22Rv1 (cell line): ENCODE results near the gene RIOK3.

ENCODE experiments used
- ZFX ChIP-seq: fragments of 450-650 bp; IDR thresholded peaks from 2 replicates; pipeline ENCODE4 v1.6.1; 2017; ENCODE audit warnings: antibody characterized with exemption, borderline replicate concordance
- TF ChIP-seq, protein P1 (sequence below): fragments of 450-650 bp; IDR thresholded peaks from 2 replicates; pipeline ENCODE4 v1.5.1; 2017; ENCODE audit warnings: mild to moderate bottlenecking

DNA sequence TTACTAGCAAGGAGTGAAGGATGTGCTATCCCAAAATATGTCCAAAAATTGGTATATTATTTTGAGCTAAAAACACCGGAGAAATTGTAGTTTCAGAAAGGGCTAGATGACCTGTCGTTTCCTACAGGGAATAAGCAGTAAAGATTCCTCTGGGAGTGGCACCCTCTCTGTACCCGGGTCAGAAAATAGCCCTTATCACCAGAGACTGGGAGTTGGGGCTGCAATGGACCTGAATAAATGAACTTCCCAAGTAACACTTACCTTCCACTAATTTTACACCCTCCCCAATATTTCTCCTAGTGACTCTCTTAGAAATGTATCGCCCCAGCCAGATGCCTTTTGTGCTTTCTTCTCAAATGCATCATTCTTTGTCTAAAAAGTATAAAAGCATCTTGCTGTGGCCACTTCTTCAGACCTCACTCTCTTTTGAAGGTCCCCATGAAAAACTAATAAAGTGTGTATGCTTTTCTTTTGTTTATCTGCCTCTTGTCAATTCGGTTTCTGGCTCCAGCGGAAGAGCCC is 49.5 kb downstream of the RIOK3 start:
- TF ChIP-seq, protein P1, sequence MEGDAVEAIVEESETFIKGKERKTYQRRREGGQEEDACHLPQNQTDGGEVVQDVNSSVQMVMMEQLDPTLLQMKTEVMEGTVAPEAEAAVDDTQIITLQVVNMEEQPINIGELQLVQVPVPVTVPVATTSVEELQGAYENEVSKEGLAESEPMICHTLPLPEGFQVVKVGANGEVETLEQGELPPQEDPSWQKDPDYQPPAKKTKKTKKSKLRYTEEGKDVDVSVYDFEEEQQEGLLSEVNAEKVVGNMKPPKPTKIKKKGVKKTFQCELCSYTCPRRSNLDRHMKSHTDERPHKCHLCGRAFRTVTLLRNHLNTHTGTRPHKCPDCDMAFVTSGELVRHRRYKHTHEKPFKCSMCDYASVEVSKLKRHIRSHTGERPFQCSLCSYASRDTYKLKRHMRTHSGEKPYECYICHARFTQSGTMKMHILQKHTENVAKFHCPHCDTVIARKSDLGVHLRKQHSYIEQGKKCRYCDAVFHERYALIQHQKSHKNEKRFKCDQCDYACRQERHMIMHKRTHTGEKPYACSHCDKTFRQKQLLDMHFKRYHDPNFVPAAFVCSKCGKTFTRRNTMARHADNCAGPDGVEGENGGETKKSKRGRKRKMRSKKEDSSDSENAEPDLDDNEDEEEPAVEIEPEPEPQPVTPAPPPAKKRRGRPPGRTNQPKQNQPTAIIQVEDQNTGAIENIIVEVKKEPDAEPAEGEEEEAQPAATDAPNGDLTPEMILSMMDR: no peak
- no peak for TF ChIP-seq ZFX
